Measurements from ENCODE around the gene PEX10.
A peak's percentile ranks its signal among the peaks of the same experiment; 100 is the strongest.

Gene PEX10

DNA sequence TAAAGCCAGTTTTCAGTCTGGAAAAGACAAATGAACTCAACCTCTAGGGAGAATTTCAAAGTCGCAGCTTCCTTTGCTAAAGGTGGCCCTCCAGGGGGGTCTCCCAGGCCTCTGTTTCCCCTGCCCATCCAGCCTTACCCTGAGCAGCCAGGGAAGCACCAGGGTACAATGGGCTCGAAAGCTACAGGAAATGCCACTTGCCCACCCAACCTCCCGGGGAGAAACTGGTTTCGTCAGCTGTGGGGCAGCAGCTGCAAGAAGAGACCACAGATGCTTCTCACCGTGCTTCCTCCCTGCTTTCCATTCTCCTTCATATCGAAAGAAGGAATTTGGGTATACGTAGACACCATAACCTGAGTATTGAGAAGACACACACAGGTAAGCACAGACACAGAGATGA is 22.7 kb downstream of the PEX10 start:
- DNase-seq (ENCODE audit: low spot score) (no peak), FAIRE-seq (no peak)

DNA sequence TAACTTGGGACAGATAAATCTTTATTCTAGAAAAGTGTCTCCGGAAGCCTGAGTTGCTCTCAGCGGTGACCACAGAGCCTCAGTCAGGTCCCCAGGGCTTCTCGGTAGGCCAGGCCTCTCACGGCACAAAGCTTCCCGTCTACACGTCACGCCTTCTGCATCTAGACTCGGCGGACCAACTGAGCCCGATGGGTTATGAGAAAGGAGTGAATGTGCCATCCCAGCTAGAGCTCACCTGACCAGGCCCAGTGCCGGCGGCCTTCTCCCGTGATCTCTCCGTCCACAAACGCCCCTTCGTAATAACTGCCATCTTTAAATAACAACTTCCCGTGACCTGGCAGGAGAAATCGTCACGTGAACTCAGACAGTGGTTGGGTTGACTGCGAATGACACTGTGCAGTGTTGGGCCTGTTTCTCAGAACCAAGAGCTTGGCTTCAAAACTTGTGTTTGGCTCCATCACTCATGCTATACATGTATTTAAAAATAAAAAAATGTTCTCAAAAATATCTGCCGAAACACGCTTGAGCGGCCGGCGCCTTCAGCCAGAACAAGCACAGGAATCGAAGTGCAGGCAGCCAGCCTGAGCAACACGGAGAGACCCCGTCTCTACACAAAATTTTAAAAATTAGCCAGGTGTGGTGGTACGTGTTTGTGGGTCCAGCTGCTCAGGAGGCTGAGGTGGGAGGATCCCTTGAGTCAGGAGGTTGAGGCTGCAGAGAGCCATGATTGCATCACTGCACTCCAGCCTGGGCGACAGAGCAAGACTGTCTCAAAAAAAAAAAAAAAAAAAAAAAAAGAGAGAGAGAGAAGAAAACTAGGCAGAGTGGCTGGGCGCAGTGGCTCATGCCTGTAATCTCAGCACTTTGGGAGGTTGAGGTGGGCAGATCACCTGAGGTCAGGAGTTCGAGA is 24.1 kb downstream of the PEX10 start:
- DNase-seq (ENCODE audit: low spot score) (no peak), FAIRE-seq (no peak)

GRCh38 chr1:2386636-2387611 is 25.4 kb downstream of the PEX10 start:
- DNase-seq (ENCODE audit: low spot score): no peak
- no peak for FAIRE-seq

- FAIRE-seq: no peak
- no peak for DNase-seq (ENCODE audit: low spot score)
These were observed 26.6 kb downstream of the PEX10 start for GRCh38 chr1:2385606-2386280.

DNA sequence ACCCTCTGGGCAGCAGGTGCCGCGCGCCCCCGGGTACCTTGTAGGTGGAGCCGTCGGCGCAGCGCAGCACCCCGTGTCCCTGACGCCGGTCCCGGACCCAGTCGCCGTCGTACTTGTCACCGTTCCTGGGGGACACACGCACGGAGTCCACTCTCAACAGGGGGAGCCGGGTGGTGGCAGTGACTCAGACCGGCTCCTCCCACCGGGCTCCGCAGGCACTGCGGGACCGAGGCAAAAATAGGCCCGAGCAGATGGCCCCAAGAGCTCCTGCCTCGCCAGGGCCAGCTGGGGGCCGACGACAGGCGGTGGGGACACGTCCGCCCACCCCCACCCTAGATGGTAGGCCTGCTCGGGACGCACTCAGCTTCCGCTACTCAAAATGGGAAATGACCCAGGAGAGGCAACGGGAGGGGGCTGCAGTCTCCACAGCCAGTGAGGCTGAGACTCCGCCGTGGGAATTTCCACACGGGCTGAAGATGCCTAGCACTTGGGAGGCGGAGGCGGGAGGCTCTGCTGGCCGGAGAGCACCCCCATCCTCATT is 27.4 kb downstream of the PEX10 start:
- FAIRE-seq (no peak), DNase-seq (ENCODE audit: low spot score) (no peak)

- DNase-seq (ENCODE audit: low spot score): no peak
- FAIRE-seq: no peak
These were observed 28.1 kb downstream of the PEX10 start for GRCh38 chr1:2384130-2384860.

DNA sequence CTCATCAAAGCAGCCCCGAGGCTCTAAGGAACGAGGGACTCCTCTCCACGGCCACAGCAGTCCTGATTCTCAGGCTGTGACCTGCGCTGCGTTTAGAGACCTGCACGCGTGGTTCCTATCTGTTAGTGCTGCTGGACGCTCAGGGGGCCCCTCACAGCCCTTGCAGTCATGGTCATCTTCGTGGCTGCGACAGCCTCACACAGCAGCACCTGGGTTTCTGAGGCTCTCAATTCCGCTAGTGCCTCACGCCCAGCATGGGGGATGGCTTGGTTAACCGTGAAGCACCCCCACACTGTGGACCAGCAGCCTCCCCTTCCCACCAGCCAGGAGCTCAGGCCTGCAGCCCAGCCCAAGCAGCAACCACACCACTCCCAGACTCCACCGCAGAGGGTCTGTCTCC is 28.8 kb downstream of the PEX10 start:
- DNase-seq (ENCODE audit: low spot score) (no peak), FAIRE-seq (no peak)

DNA sequence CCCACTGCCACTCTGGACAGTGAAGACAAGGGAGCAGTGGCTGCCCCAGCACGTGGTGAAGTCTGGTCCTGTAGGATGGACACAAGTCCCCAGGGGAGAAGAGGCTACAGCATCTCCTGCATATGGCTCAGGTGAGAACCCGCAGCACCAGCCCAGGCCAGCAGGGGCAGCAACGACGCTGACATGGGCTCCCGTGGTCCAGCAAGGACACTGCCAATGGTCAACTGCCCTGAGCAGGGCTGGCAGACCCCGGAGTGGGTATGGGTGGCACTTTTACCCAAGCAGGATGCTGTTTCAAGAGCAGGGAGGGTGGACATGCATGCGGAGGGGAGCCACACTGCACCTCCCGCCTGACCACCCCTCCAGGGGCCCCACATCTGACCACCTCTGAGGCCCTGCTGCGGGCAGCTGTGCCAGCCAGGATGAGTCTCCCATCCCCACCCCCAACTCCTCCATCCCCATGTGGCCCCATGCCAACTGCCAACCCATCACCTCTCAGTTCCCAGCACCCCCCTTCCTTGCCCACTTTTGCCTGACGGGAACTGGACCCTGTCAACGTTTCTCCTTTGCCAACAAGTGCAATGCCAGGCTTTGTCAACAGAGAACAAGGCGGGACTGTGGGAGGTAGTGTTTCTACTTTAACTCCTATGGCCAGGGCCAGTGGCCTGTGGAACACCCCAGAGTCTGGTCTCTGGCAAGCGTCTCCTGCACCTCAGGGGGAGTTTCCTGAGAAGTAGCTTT is 29.6 kb downstream of the PEX10 start:
- no peak for FAIRE-seq

GRCh38 chr1:2381741-2382620 is 30.4 kb downstream of the PEX10 start:
- FAIRE-seq: no peak

More for the DNA sequence above, 29.6 kb downstream of the PEX10 start:
- DNase-seq (ENCODE audit: low spot score): peak; percentile 58

DNA sequence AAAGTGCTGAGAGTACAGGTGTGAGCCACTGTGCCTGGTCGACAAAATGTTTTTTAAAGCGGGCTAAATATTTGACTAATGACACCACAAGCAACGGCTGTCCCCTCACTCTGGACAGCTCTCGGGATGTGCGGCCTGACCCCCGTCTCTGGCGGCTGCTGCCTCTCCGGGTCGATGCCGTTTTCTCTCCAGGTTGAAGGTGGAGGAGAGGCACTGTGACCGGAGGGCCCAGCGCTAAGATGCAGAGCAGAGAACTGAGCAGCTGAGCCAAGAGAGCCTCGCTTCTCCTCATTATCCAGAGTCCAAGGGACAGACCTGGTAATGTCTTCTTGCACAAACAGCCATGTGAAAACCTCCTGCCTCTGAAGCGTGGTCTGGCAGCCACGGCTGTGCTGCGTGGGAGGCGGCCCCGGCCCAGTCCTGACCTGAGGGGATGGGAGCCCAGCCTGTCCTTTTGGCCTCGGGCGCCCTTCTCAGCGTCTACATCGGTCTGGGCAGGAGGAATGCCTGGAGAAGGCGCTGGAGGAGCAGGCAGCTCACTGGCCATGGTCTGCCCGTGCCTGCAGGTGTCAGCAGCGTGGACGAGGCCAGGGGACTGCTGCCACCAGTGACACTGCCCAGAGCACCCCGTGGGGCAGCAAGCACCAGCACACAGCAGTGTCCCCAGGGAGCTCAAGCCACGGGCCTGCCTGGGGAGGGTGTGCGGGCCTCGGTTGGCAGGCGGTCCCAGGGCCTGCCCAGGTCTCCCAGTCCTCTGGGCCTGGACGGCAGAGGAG is 31.4 kb downstream of the PEX10 start:
- DNase-seq (ENCODE audit: low spot score) (no peak), FAIRE-seq (no peak)

More at GRCh38 chr1:2381741-2382620, 30.4 kb downstream of the PEX10 start:
- DNase-seq (ENCODE audit: low spot score): peak; percentile 82

- no peak for FAIRE-seq
- no peak for DNase-seq (ENCODE audit: low spot score)
These were observed 32.5 kb downstream of the PEX10 start for GRCh38 chr1:2379733-2380404.

DNA sequence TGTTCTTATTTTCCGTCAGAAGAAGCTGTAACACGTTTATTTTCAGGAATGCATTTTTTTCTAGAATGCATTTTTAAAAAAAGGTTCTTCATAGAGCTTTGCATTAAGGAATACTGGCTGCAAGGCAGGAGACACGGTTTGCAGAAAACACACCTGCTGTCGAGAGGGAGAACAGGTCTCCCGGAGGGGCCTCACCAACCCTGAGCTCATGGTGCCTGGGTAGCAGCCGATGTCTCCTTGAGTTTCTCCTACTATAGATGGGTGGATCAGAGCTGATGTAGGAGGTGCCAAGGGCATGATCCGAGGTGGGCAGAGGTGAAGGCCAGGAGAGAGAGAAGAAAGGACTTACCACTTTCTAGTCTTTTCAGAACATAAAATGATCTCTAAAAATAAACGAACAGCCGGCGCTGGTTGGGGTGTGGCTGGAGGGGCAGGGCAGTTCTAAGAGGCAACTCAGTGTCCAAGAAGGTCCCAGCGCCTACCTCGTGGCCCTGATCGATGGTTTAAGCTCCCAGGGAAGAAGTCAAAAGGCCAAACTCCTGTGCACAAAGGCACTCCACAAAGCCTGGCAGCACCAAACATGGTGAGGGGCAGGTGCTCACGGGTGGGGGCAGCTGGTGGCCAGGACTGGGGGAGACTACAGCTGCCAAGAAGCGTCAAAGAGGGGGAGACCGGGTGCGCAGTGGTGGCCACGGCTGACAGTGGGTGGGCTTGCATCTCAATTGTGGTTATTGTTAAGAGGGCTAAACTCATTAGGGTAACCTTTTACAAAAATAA is 33.2 kb downstream of the PEX10 start:
- FAIRE-seq (no peak), DNase-seq (ENCODE audit: low spot score) (no peak)

GRCh38 chr1:2378441-2378851 is 33.9 kb downstream of the PEX10 start:
- FAIRE-seq (no peak), DNase-seq (ENCODE audit: low spot score) (no peak)

- no peak for FAIRE-seq
These were observed 34.5 kb downstream of the PEX10 start for GRCh38 chr1:2377751-2378440.

GRCh38 chr1:2376931-2377672 is 35.3 kb downstream of the PEX10 start:
- FAIRE-seq (no peak), DNase-seq (ENCODE audit: low spot score) (no peak)

More at GRCh38 chr1:2377751-2378440, 34.5 kb downstream of the PEX10 start:
- no peak for DNase-seq (ENCODE audit: low spot score)

Measured in urothelium cell line (cell line).